Measurements from ENCODE around the gene LSR.

DNA sequence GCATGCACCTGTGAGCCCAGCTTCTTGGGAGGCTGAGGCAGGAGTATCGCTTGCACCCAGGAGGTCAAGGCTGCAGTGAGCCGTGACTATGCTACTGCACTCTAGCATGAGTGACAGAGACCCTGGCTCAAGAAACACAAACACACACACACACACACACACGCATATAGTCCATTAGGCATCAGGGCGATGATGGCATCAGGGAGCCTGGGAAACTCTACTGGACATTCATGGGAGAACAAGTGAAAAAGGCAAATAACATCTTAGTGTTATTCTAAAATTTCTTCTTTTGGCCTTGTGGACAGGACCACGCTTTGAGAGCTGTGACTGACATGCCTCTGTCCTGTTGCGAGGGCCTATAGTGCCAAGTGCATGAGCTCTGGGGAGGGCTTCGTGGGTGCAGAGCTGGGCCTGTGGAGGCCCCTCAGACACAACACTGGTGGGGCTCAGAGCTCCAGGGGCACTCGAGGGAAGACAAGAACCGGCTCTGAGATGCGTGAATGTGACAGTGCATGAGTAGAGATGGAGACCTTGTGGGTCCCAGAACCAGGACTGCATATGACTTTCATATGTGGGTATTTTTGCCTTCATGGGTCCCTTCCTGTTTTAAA, 12.0 kb downstream of the LSR start:
- TF ChIP-seq POLR2A (IDR thresholded peaks at IDR 0.05) (peak in 1 of 2 donors; percentile 1), CTCF (IDR thresholded peaks at IDR 0.05) (no peak)
